Measurements from ENCODE around the gene LPP. TPM values are rescaled to one million over a fixed set of nuclear protein-coding genes. Genes with fewer than 3 reads are reported as not detected.

Gene LPP
- total RNA-seq, 4 donors from 2014 or later = 45.9 to 81.1 (median 63.0) TPM

DNA sequence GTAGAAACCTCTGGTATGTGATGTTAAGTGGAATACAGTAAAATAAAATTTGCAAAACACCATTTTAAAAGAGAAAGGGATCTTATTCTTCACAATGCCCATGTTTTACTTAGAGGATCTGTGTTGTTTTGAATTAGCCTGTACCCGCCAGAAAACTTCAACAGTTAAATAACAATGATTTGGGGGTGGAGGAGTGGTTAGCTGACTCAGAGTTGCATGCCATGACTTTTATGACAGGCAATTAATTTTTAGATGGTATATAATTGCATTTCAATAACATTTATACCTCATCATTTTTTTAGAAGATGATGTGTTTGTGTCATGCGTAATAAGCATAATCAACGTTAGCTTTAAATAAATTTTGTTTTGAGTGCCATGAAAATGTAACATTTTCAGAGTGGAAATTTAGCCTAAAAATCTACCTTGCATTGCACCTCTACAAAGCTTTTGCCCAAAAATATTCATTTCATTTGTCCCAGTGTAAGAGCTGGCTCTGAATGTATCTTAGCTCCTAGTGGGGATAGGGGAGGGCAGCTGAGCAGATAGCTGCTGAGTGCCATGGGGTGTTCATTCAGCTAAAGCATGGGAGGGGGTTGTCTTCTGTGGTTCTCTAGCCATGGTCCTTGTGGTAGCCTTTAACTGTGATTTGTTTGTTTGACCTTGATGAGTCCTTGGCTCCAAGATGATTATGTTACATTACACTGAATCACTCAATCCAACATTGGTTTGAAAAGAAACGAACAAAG is 379.8 kb downstream of the LPP start:
- no peak overlapping the region for H3K4me3 ChIP-seq (ENCODE audit: low read depth, poor library complexity, severe bottlenecking)

DNA sequence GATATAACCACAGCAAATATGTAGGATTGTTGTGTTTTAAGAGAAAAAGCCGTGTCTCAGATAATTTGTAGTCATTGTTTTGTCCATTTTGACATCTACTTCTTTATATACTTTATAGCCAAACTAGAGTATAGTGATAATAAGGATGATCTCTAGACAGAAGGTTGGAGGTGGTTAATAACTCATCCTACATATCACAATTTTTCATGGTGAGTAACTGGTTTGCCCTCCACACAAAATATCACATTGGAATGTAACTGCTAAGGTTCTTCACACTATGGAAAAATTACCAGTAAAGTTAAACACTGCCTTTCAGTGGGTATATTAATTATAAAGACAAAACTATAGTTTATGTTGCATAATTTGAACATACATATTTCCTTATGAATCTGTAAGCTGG is 380.7 kb downstream of the LPP start:
- H3K4me3 ChIP-seq (ENCODE audit: low read depth, poor library complexity, severe bottlenecking) = no peak overlapping the region
- DNase-seq (ENCODE audit: low spot score in 2 of 2) = no peak
- no peak for TF ChIP-seq POLR2A (IDR thresholded peaks at IDR 0.05)
- TF ChIP-seq, protein P1, sequence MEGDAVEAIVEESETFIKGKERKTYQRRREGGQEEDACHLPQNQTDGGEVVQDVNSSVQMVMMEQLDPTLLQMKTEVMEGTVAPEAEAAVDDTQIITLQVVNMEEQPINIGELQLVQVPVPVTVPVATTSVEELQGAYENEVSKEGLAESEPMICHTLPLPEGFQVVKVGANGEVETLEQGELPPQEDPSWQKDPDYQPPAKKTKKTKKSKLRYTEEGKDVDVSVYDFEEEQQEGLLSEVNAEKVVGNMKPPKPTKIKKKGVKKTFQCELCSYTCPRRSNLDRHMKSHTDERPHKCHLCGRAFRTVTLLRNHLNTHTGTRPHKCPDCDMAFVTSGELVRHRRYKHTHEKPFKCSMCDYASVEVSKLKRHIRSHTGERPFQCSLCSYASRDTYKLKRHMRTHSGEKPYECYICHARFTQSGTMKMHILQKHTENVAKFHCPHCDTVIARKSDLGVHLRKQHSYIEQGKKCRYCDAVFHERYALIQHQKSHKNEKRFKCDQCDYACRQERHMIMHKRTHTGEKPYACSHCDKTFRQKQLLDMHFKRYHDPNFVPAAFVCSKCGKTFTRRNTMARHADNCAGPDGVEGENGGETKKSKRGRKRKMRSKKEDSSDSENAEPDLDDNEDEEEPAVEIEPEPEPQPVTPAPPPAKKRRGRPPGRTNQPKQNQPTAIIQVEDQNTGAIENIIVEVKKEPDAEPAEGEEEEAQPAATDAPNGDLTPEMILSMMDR (IDR thresholded peaks at IDR 0.05) = no peak
- intact Hi-C loops (cut with DNase I; ENCODE audit: low total_unique reads) = no loop called here
- 93 to 98% methylated on average over 1 of the region's 1 CpG for WGBS, 2 donors

More for the DNA sequence above, 379.8 kb downstream of the LPP start:
- intact Hi-C loops (cut with DNase I; ENCODE audit: low total_unique reads) = no loop called here
- DNase-seq (ENCODE audit: low spot score in 2 of 2) = no peak
- 56 to 78% methylated on average over 4 of the region's 4 CpGs for WGBS, 2 donors
- TF ChIP-seq POLR2A (IDR thresholded peaks at IDR 0.05) = no peak
- TF ChIP-seq, protein P1 (IDR thresholded peaks at IDR 0.05) = no peak

DNA sequence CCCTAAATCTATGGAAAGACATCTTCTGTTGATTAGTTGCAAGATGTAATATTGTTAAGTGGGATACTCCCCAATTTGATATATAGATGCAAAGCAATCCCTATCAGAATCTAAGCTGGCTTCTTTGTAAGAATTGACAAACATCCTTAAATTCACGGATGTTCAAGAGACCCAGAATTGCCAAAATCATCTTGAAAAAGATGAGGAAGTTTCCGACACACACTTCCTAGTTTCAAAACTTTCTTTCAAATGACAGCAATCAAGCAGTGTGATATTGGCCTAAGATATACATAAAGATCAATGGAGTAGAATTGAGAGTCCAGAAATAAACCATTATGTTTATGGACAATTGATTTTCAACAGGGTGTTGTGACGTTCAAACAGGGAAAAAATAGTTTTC is 383.6 kb downstream of the LPP start:
- intact Hi-C loops (cut with DNase I; ENCODE audit: low total_unique reads) = no loop called here
- WGBS, 2 donors = 91 to 95% methylated on average over 3 of the region's 3 CpGs
- TF ChIP-seq, protein P1 (IDR thresholded peaks at IDR 0.05) = no peak
- H3K4me3 ChIP-seq (ENCODE audit: low read depth, poor library complexity, severe bottlenecking) = no peak overlapping the region
- no peak for DNase-seq (ENCODE audit: low spot score in 2 of 2)

- DNase-seq (ENCODE audit: low spot score in 2 of 2) = no peak
These were observed 385.1 kb downstream of the LPP start for GRCh38 chr3:188539037-188539436.

GRCh38 chr3:188539631-188540194 is 385.8 kb downstream of the LPP start:
- H3K4me3 ChIP-seq (ENCODE audit: low read depth, poor library complexity, severe bottlenecking) = no peak overlapping the region
- DNase-seq (ENCODE audit: low spot score in 2 of 2) = no peak
- intact Hi-C loops (cut with DNase I; ENCODE audit: low total_unique reads) = no loop called here
- TF ChIP-seq, protein P1 (IDR thresholded peaks at IDR 0.05) = no peak
- no peak for TF ChIP-seq POLR2A (IDR thresholded peaks at IDR 0.05)

More at GRCh38 chr3:188539037-188539436, 385.1 kb downstream of the LPP start:
- intact Hi-C loops (cut with DNase I; ENCODE audit: low total_unique reads) = no loop called here
- WGBS, 2 donors = 92 to 97% methylated on average over 3 of the region's 3 CpGs
- no peak overlapping the region for H3K4me3 ChIP-seq (ENCODE audit: low read depth, poor library complexity, severe bottlenecking)
- TF ChIP-seq, protein P1 (IDR thresholded peaks at IDR 0.05) = no peak
- TF ChIP-seq POLR2A (IDR thresholded peaks at IDR 0.05) = no peak
